SK-N-SH (cell line): Measurements from ENCODE around the gene MRPS15. TPM values are rescaled to one million over a fixed set of nuclear protein-coding genes. Genes with fewer than 3 reads are reported as not detected.

ENCODE experiments used
- CTCF ChIA-PET: fragments of 300-600, 350-600 bp; formaldehyde crosslinking; extraction: SDS; loops from one replicate; lab custom pipeline; 2021; lab: Yijun Ruan, JAX
- POLR2A ChIA-PET: fragments of 350-600 bp; sonication (Branson Sonifier 250); formaldehyde crosslinking; extraction: SDS; loops from one replicate; lab custom pipeline; 2020; ENCODE audit warnings: antibody characterized with exemption, inconsistent platforms; lab: Yijun Ruan, JAX
- DNase-seq: peaks from one replicate; pipeline ENCODE4 v3.0.0; 2012
- H2AFZ ChIP-seq: fragments of 200-600 bp; sonication (generic); 2 replicates; pipeline ENCODE4 v1.8.1; 2016; ENCODE audit warnings: antibody characterized with exemption, mild to moderate bottlenecking, low read depth
- H3F3A ChIP-seq: fragments of 200-600 bp; sonication (generic); replicated peaks from 2 replicates; pipeline ENCODE3; 2016; ENCODE audit warnings: antibody characterized with exemption, mild to moderate bottlenecking; ENCODE audit not compliant: insufficient read depth
- H3K27ac ChIP-seq, 2 experiments: fragments of 200-500 bp in 1 of 2; fragments of 200-600 bp in 1 of 2; sonication (Bioruptor generic) in 1 of 2; sonication (generic), shearing (Covaris generic) in 1 of 2; 2 replicates each; pipeline versions ENCODE4 v1.5.1 to v1.6.1; 2014 to 2016; ENCODE audit warnings: low read depth in 2 of 2, inconsistent platforms in 1 of 2, low read length in 1 of 2, mild to moderate bottlenecking in 1 of 2, mixed read lengths in 1 of 2
- H3K27me3 ChIP-seq: fragments of 200-600 bp; sonication (generic), shearing (Covaris generic); 2 replicates; pipeline ENCODE4 v1.6.1; 2016; ENCODE audit warnings: mixed run types; ENCODE audit not compliant: insufficient read depth
- H3K36me3 ChIP-seq, 2 experiments: fragments of 200-500 bp in 1 of 2; fragments of 200-600 bp in 1 of 2; sonication (Bioruptor generic) in 1 of 2; sonication (generic) in 1 of 2; replicated peaks in 1 of 2; 2 replicates each; pipeline versions ENCODE3 to v1.5.1; 2014 to 2016; ENCODE audit warnings: low read length in 1 of 2, mild to moderate bottlenecking in 1 of 2; ENCODE audit not compliant: insufficient read depth in 2 of 2, control insufficient read depth in 1 of 2
- H3K4me1 ChIP-seq, 2 experiments: fragments of 200-500 bp in 1 of 2; fragments of 200-600 bp in 1 of 2; sonication (Bioruptor generic) in 1 of 2; sonication (generic), shearing (Covaris generic) in 1 of 2; 2 replicates each; pipeline versions ENCODE4 v1.5.1 to v1.6.1; 2014 to 2016; ENCODE audit warnings: low read depth in 1 of 2, low read length in 1 of 2, mixed run types in 1 of 2; ENCODE audit not compliant: insufficient read depth in 2 of 2, control insufficient read depth in 1 of 2
- H3K4me2 ChIP-seq: fragments of 200-600 bp; sonication (generic), shearing (Covaris generic); 2 replicates; pipeline ENCODE4 v1.6.1; 2017; ENCODE audit warnings: mixed run types
- H3K4me3 ChIP-seq, 2 experiments: fragments of 200-500 bp in 1 of 2; fragments of 200-600 bp in 1 of 2; sonication (Bioruptor generic) in 1 of 2; sonication (generic), shearing (Covaris generic) in 1 of 2; 2 replicates each; pipeline versions ENCODE4 v1.5.1 to v1.8.1; 2014 to 2016; ENCODE audit warnings: low read depth in 2 of 2, inconsistent platforms in 1 of 2, low read length in 1 of 2, mild to moderate bottlenecking in 1 of 2, mixed read lengths in 1 of 2, moderate library complexity in 1 of 2
- H3K79me2 ChIP-seq: fragments of 200-600 bp; sonication (generic); 2 replicates; pipeline ENCODE4 v1.8.1; 2017; ENCODE audit warnings: mild to moderate bottlenecking; ENCODE audit not compliant: insufficient read depth
- H3K9ac ChIP-seq: fragments of 200-600 bp; sonication (generic); 2 replicates; pipeline ENCODE4 v1.6.1; 2017; ENCODE audit warnings: mixed run types
- H3K9me2 ChIP-seq: fragments of 200-600 bp; sonication (generic); 2 replicates; pipeline ENCODE4 v1.6.1; 2017; ENCODE audit warnings: mixed run types
- H3K9me3 ChIP-seq: fragments of 200-600 bp; sonication (generic); 2 replicates; pipeline ENCODE4 v1.6.1; 2017; ENCODE audit warnings: mixed run types, mild to moderate bottlenecking, moderate library complexity
- H4K20me1 ChIP-seq: fragments of 200-600 bp; sonication (generic); 2 replicates; pipeline ENCODE4 v1.6.1; 2017; ENCODE audit warnings: mild to moderate bottlenecking, mixed run types; ENCODE audit not compliant: insufficient read depth
- ELF1 ChIP-seq: IDR thresholded peaks from 2 replicates; pipeline ENCODE4 v1.4.0; 2012
- EP300 ChIP-seq, 2 experiments: IDR thresholded peaks; 2 replicates each; pipeline versions ENCODE4 v1.4.0 to v1.6.1; 2012; ENCODE audit warnings: borderline replicate concordance in 1 of 2, low read depth in 1 of 2, low read length in 1 of 2
- EZH2phosphoT487 ChIP-seq: fragments of 200-600 bp; sonication (generic); IDR thresholded peaks from 2 replicates; pipeline ENCODE4 v1.6.1; 2017; ENCODE audit warnings: low read depth, mixed run types, mild to moderate bottlenecking, antibody characterized with exemption, moderate library complexity, borderline replicate concordance
- FOXM1 ChIP-seq: IDR thresholded peaks from 2 replicates; pipeline ENCODE4 v1.4.0; 2012; ENCODE audit warnings: low read depth, mild to moderate bottlenecking
- GATA2 ChIP-seq: sonication (generic); formaldehyde crosslinking; IDR thresholded peaks from 2 replicates; pipeline ENCODE4 v1.5.0; 2020; ENCODE audit warnings: mild to moderate bottlenecking, missing genetic modification reagents
- JUND ChIP-seq: IDR thresholded peaks from 2 replicates; pipeline ENCODE4 v1.4.0; 2012
- MAX ChIP-seq: IDR thresholded peaks from 2 replicates; pipeline ENCODE4 v1.4.0; 2012; ENCODE audit warnings: low read depth
- MEF2A ChIP-seq: IDR thresholded peaks from 2 replicates; pipeline ENCODE4 v1.4.0; 2012; ENCODE audit warnings: low read depth, borderline replicate concordance
- MXI1 ChIP-seq: IDR thresholded peaks from 2 replicates; pipeline ENCODE4 v1.6.1; 2012; ENCODE audit warnings: mild to moderate bottlenecking, low read depth, low read length, improper control_type of control experiment
- NRF1 ChIP-seq: IDR thresholded peaks from 2 replicates; pipeline ENCODE4 v1.6.1; 2012; ENCODE audit warnings: low read depth, mild to moderate bottlenecking, low read length
- RAD21 ChIP-seq: IDR thresholded peaks from 2 replicates; pipeline ENCODE4 v1.6.1; 2012; ENCODE audit warnings: mild to moderate bottlenecking, low read length
- RCOR1 ChIP-seq: fragments of 150-350 bp; IDR thresholded peaks from 2 replicates; pipeline ENCODE4 v1.6.1; 2017; ENCODE audit warnings: antibody characterized with exemption, low read length
- REST ChIP-seq: IDR thresholded peaks from 2 replicates; pipeline ENCODE4 v1.6.1; 2012; ENCODE audit warnings: mild to moderate bottlenecking, low read depth, low read length, moderate library complexity
- SIN3A ChIP-seq: IDR thresholded peaks from 2 replicates; pipeline ENCODE4 v1.6.1; 2012; ENCODE audit warnings: low read depth, mild to moderate bottlenecking, low read length, moderate library complexity, borderline replicate concordance
- TAF1 ChIP-seq: IDR thresholded peaks from 2 replicates; pipeline ENCODE4 v1.6.1; 2012; ENCODE audit warnings: low read depth, mild to moderate bottlenecking, low read length, moderate library complexity, borderline replicate concordance
- TCF12 ChIP-seq: IDR thresholded peaks from 2 replicates; pipeline ENCODE4 v1.4.0; 2012
- USF2 ChIP-seq: fragments of 150-350 bp; IDR thresholded peaks from 2 replicates; pipeline ENCODE4 v1.6.1; 2017; ENCODE audit warnings: antibody characterized with exemption, low read length, low read depth, borderline replicate concordance
- YY1 ChIP-seq: IDR thresholded peaks from 2 replicates; pipeline ENCODE4 v1.4.0; 2012; ENCODE audit warnings: low read depth, mild to moderate bottlenecking
- ZBTB33 ChIP-seq: IDR thresholded peaks from 2 replicates; pipeline ENCODE4 v1.4.0; 2012; ENCODE audit warnings: low read depth, borderline replicate concordance
- whole genome bisulfite sequencing: methylation state at CpG from one replicate; pipeline ENCODE4 v1.1.6; 2017; ENCODE audit warnings: low lambda C conversion rate; 5-methylcytosine and 5-hydroxymethylcytosine counted together
- polyA plus RNA-seq, 3 experiments: library from polyadenylated mRNA; depleted of rRNA; stranded (reverse); fragments of >200 nt; gene quantifications; 2 replicates each; pipeline ENCODE4 v1.2.3, GENCODE V29; 2012
- TF ChIP-seq, protein P1 (sequence below): IDR thresholded peaks from 2 replicates; pipeline ENCODE4; 2012

The MRPS15 gene
- polyA plus RNA-seq, 1 of the 3 experiments (the other 2 are of a cell fraction) = 75.1 TPM

GRCh38 chr1:36467027-36467410 is 2.8 kb upstream of the MRPS15 start:
- H3K4me2 ChIP-seq = no peak overlapping the region
- H4K20me1 ChIP-seq = no peaks in the 10 kb centered on the region
- ChIA-PET POLR2A (no interaction called here), CTCF (interaction anchor here (1.4 kb wide), 1 partner anchor 49 kb away, joined by 5 read pairs; no protein-coding TSS in a partner anchor)
- H3K9me3 ChIP-seq = no peaks in the 10 kb centered on the region
- TF ChIP-seq ELF1 (no peak), JUND (no peak), SIN3A (no peak)
- H3K9ac ChIP-seq = no peak overlapping the region
- DNase-seq = no peak
- no peak overlapping the region for H3K27ac ChIP-seq
- H3K4me1 ChIP-seq = peaks cover 0 to 10% of the 10 kb centered on the region in 2 experiments; a peak in 2 of 4 replicates
- 84% methylated on average over 3 of the region's 4 CpGs for WGBS
- H3K27me3 ChIP-seq = no peaks in the 10 kb centered on the region
- peaks cover 0 to 3% of the 10 kb centered on the region in 2 experiments for H3K36me3 ChIP-seq
- H3K79me2 ChIP-seq = peaks cover 15% of the 10 kb centered on the region
- no peak overlapping the region for H2AFZ ChIP-seq
- H3K4me3 ChIP-seq = no peak overlapping the region
- H3F3A ChIP-seq = peaks cover 3% of the 10 kb centered on the region
- no peaks in the 10 kb centered on the region for H3K9me2 ChIP-seq

DNA sequence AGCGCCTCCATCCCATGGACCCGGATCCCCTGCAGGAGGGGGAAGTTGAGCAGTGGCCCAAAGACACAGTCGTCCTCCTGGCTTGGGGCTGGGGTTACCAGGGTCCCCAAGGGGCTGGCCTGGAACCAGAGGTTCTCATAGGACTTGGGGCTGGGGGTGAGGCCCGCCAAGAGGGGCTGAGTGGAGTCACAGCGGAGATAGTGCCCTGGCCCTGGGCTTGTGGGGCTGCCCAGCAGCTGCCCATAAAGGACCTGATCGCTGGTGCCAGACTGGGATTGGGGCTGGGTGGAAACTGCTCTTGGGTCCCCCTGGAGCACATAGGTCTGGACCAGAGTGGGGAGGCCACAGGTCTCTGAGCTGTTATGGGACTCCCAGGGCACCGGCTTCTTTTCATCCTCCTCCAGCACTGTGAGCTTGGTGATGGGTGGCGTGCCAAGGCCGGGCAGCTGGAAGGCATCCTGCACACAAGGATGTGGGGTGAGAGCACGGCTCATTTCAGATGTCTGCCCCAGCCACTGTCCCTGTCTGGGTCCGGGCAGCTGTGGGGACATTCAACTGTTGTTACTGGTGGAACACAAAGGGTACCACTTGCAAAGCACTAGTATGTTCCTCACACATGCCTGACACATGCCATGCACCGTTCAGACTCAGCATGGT is 2.3 kb upstream of the MRPS15 start:
- CTCF ChIA-PET = interaction anchor here (1.4 kb wide), 1 partner anchor 50 kb away, joined by 5 read pairs; no protein-coding TSS in a partner anchor
- TF ChIP-seq TCF12 = no peak
- no peak for TF ChIP-seq RCOR1
- no peak for TF ChIP-seq FOXM1
- no peak for TF ChIP-seq TAF1
- no peak for TF ChIP-seq MAX
- TF ChIP-seq SIN3A = no peak
- TF ChIP-seq, protein P1, sequence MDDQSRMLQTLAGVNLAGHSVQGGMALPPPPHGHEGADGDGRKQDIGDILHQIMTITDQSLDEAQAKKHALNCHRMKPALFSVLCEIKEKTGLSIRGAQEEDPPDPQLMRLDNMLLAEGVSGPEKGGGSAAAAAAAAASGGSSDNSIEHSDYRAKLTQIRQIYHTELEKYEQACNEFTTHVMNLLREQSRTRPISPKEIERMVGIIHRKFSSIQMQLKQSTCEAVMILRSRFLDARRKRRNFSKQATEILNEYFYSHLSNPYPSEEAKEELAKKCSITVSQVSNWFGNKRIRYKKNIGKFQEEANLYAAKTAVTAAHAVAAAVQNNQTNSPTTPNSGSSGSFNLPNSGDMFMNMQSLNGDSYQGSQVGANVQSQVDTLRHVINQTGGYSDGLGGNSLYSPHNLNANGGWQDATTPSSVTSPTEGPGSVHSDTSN = no peak
- TF ChIP-seq RAD21 = no peak
- TF ChIP-seq NRF1 = no peak
- no peak for TF ChIP-seq EZH2phosphoT487
- TF ChIP-seq YY1 = no peak
- no peak for TF ChIP-seq USF2
- no peak for TF ChIP-seq JUND
- no peak for TF ChIP-seq MEF2A
- TF ChIP-seq GATA2 (CRISPR knock-in tag) = no peak
- no peak for TF ChIP-seq ZBTB33
- no peak for TF ChIP-seq REST
- TF ChIP-seq EP300 (IDR thresholded peaks at IDR 0.05; ENCODE audit: borderline replicate concordance in 1 of 2, low read depth in 1 of 2, low read length in 1 of 2) = no peak
- TF ChIP-seq MXI1 = no peak

More for the DNA sequence above, 2.3 kb upstream of the MRPS15 start:
- Histone ChIP-seq H3K4me3 (no peak overlapping the region), H3F3A (peaks cover 3% of the 10 kb centered on the region), H3K9me3 (no peaks in the 10 kb centered on the region), H3K9ac (no peak overlapping the region), H3K27ac (no peak overlapping the region), H3K27me3 (no peaks in the 10 kb centered on the region), H4K20me1 (no peaks in the 10 kb centered on the region), H3K79me2 (peaks cover 15% of the 10 kb centered on the region), H2AFZ (no peak overlapping the region), H3K9me2 (no peaks in the 10 kb centered on the region), H3K36me3 (peaks cover 2 to 8% of the 10 kb centered on the region in 2 experiments), H3K4me1 (peaks cover 0 to 10% of the 10 kb centered on the region in 2 experiments; a peak in 2 of 4 replicates), H3K4me2 (no peak overlapping the region)
- DNase-seq = no peak
- 83% methylated on average over 4 of the region's 12 CpGs for WGBS
- POLR2A ChIA-PET = no interaction called here
